Stimulated activated CD4-positive, alpha-beta T cell treated with anti-CD3 and anti-CD28 coated beads, Interleukin-15, amount 100 ng/mL, for 48 hours (primary cell): ENCODE measurements around the gene LRRC61.

Experiments used
- DNase-seq, 2 donors: peaks; one replicate each; pipeline ENCODE4 v3.0.0-alpha.2; 2020; ENCODE audit warnings: low read depth in 2 of 2

LRRC61 gene

GRCh38 chr7:150356265-150356897, 33.2 kb downstream of the LRRC61 start:
- no peak for DNase-seq

GRCh38 chr7:150357270-150357669, 34.1 kb downstream of the LRRC61 start:
- peak in 1 of 2 donors; percentile 47 for DNase-seq

- DNase-seq = no peak
These were observed 34.7 kb downstream of the LRRC61 start for GRCh38 chr7:150357771-150358427.

GRCh38 chr7:150358433-150358832, 35.3 kb downstream of the LRRC61 start:
- DNase-seq = no peak

GRCh38 chr7:150358988-150359621, 36.0 kb downstream of the LRRC61 start:
- DNase-seq = no peak

GRCh38 chr7:150359622-150360362, 36.6 kb downstream of the LRRC61 start:
- no peak for DNase-seq

- DNase-seq = no peak
These were observed 37.4 kb downstream of the LRRC61 start for GRCh38 chr7:150360363-150361058.

- DNase-seq = no peak
These were observed 38.2 kb downstream of the LRRC61 start for GRCh38 chr7:150361402-150361801.

GRCh38 chr7:150361807-150362621, 38.9 kb downstream of the LRRC61 start:
- no peak for DNase-seq

- no peak for DNase-seq
These were observed 40.2 kb downstream of the LRRC61 start for GRCh38 chr7:150363370-150363769.

GRCh38 chr7:150363872-150364271, 40.7 kb downstream of the LRRC61 start:
- DNase-seq = no peak

- DNase-seq = no peak
These were observed 42.0 kb downstream of the LRRC61 start for GRCh38 chr7:150365194-150365593.

GRCh38 chr7:150365673-150366398, 42.7 kb downstream of the LRRC61 start:
- no peak for DNase-seq

- DNase-seq = no peak
These were observed 44.5 kb downstream of the LRRC61 start for GRCh38 chr7:150367677-150368095.

- peak; percentile 75 to 76 for DNase-seq
These were observed 45.1 kb downstream of the LRRC61 start, which contains the start of gene REPIN1 for GRCh38 chr7:150368096-150368883. Gene REPIN1, plus strand, starts transcription at chr7:150368822. Its CDS starts 890 bp downstream, at chr7:150369712.

GRCh38 chr7:150368884-150369747, 46.0 kb downstream of the LRRC61 start:
- peak in 1 of 2 donors; percentile 30 for DNase-seq

GRCh38 chr7:150369748-150370501, 46.8 kb downstream of the LRRC61 start:
- DNase-seq = no peak
